SK-N-DZ (cell line): ENCODE measurements around the gene DAAM1.

Source experiments
- DNase-seq: peaks from one replicate; pipeline ENCODE4 v3.0.0-alpha.2; 2015; ENCODE audit warnings: low spot score

DAAM1 gene

GRCh38 chr14:59292028-59292427 is 103.6 kb downstream of the DAAM1 start:
- DNase-seq, result no peak

GRCh38 chr14:59292921-59293534 is 104.6 kb downstream of the DAAM1 start:
- no peak for DNase-seq

- no peak for DNase-seq
These were observed 105.6 kb downstream of the DAAM1 start for GRCh38 chr14:59293935-59294661.

- no peak for DNase-seq
These were observed 106.2 kb downstream of the DAAM1 start for GRCh38 chr14:59294662-59294992.

- DNase-seq, result no peak
These were observed 107.5 kb downstream of the DAAM1 start for GRCh38 chr14:59295951-59296350.

GRCh38 chr14:59296508-59296907 is 108.0 kb downstream of the DAAM1 start:
- DNase-seq, result no peak

- DNase-seq, result no peak
These were observed 108.8 kb downstream of the DAAM1 start for GRCh38 chr14:59297071-59297776.

GRCh38 chr14:59299731-59300130 is 111.3 kb downstream of the DAAM1 start:
- DNase-seq, result no peak

- DNase-seq, result no peak
These were observed 112.9 kb downstream of the DAAM1 start for GRCh38 chr14:59301354-59301753.

GRCh38 chr14:59302313-59302712 is 113.8 kb downstream of the DAAM1 start:
- no peak for DNase-seq

- DNase-seq, result no peak
These were observed 114.7 kb downstream of the DAAM1 start for GRCh38 chr14:59303216-59303615.

GRCh38 chr14:59305231-59305630 is 116.8 kb downstream of the DAAM1 start:
- DNase-seq, result no peak

GRCh38 chr14:59305836-59306555 is 117.5 kb downstream of the DAAM1 start:
- DNase-seq, result no peak

- DNase-seq, result no peak
These were observed 118.3 kb downstream of the DAAM1 start for GRCh38 chr14:59306775-59307174.

- no peak for DNase-seq
These were observed 119.6 kb downstream of the DAAM1 start for GRCh38 chr14:59308086-59308485.

- no peak for DNase-seq
These were observed 120.2 kb downstream of the DAAM1 start for GRCh38 chr14:59308673-59309072.

- DNase-seq, result no peak
These were observed 120.9 kb downstream of the DAAM1 start for GRCh38 chr14:59309291-59309900.

GRCh38 chr14:59310633-59311032 is 122.2 kb downstream of the DAAM1 start:
- peak; percentile 44 for DNase-seq

GRCh38 chr14:59311723-59312122 is 123.3 kb downstream of the DAAM1 start:
- no peak for DNase-seq

- DNase-seq, result no peak
These were observed 124.7 kb downstream of the DAAM1 start for GRCh38 chr14:59313144-59313651.
